HFF-Myc (cell line): Measurements from ENCODE around the gene TIMM44.

ENCODE experiments used
- DNase-seq: peaks from one replicate; pipeline ENCODE4 v3.0.0-alpha.2; 2011; ENCODE audit warnings: low read depth; ENCODE audit errors: extremely low read depth
- H3K4me3 ChIP-seq: replicated peaks from 2 replicates; pipeline ENCODE4 v1.5.1; 2011; ENCODE audit warnings: low read depth, mild to moderate bottlenecking, control low read depth, low read length
- CTCF ChIP-seq: IDR thresholded peaks from 2 replicates; pipeline ENCODE4 v1.5.1; 2012; ENCODE audit warnings: mild to moderate bottlenecking, low read depth, low read length, control low read depth; ENCODE audit errors: missing control alignments

TIMM44 gene

GRCh38 chr19:7985481-7985911, 42.0 kb upstream of the TIMM44 start:
- TF ChIP-seq CTCF = no peak
- DNase-seq = no peak
- H3K4me3 ChIP-seq = no peak overlapping the region

GRCh38 chr19:7983995-7984837, 40.8 kb upstream of the TIMM44 start:
- DNase-seq = no peak
- no peak overlapping the region for H3K4me3 ChIP-seq
- no peak for TF ChIP-seq CTCF

GRCh38 chr19:7983286-7983950, 40.0 kb upstream of the TIMM44 start:
- H3K4me3 ChIP-seq = no peak overlapping the region
- DNase-seq = no peak
- no peak for TF ChIP-seq CTCF

- no peak overlapping the region for H3K4me3 ChIP-seq
- no peak for DNase-seq
- TF ChIP-seq CTCF = no peak
Observed at GRCh38 chr19:7982651-7983099, 39.2 kb upstream of the TIMM44 start.

- no peak for DNase-seq
Observed at GRCh38 chr19:7982103-7982502, 38.6 kb upstream of the TIMM44 start.

GRCh38 chr19:7981661-7982060, 38.2 kb upstream of the TIMM44 start:
- TF ChIP-seq CTCF = no peak
- H3K4me3 ChIP-seq = no peak overlapping the region
- no peak for DNase-seq

More at GRCh38 chr19:7982103-7982502, 38.6 kb upstream of the TIMM44 start:
- H3K4me3 ChIP-seq = no peak overlapping the region
- TF ChIP-seq CTCF = no peak
